Activated CD4-positive, CD25-positive, alpha-beta regulatory T cell treated with anti-CD3 and anti-CD28 coated beads, Interleukin-2, amount 50 U/mL, for 72 hours (primary cell): ENCODE measurements around the gene EBF4.
A peak's percentile ranks its signal among the peaks of the same experiment; 100 is the strongest.

Source experiments
- DNase-seq: peaks from one replicate; pipeline ENCODE4 v3.0.0; 2021

EBF4 gene

DNA sequence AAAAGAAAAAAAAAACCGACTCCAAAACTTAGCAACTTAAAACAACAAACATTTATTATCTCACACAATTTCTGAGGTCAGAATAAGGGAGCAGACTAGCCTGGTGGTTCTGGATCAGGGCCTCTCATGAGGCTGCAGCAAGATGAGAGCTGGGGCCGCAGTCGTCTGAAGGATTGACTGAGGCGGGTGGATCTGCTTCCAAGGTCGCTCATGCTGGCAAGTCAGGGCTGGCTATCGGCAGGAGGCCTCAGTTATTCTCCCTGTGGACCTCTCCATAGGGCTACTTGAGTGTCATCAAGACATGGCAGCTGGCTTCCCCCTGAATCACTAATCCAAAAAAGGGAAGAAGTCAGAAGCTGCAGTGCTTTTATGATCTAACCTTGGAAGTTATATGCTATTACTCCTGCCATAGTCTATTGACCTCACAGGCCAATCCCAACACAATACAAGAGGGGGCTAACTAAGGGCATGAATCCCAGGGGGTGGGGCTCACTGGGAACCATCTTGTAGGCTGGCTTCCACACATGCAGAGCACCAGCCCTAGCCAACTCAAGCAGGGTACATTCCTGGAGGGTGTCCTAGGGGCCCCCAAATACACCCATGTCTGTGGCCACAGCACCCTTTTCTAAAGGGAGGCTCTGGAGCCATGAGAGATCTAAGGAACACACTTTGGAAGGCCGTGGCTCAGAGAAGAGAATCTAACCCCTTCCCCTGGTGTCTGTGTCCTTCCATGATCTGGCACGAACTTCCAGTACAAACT, 11.3 kb downstream of the EBF4 start:
- DNase-seq: no peak

DNA sequence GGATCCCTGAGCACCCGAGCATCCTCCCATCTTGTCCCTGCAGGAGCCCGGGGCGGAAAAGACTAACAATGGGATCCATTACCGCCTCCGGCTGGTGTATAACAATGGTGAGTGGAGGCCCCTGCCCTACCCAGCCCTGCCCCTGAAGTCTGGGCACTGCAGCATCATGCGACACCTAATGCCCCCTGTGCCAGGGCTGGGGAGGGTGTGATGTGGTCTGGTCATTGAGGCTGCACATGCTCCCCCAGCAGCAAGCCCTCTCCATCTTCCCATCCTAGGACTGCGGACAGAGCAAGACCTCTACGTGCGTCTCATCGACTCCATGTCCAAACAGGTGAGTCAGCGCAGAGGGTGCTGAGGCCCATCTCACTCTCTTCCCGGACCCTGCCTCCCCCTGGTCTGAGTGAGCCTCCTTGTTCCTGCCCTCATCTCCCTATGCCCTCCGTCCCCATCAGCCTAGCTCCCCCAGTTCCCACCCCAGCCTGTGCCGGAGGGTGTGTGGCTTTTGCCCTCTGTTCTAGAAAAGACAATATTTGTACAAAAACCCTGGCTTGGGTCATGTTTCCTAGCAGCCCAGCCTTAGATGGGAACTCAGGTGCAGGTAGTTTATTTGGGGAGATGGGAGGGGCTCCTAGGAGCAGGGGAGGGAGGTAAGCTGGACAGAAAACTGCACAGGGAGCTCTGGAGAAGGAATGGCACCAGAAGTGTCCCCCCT, 13.5 kb downstream of the EBF4 start:
- no peak for DNase-seq

DNA sequence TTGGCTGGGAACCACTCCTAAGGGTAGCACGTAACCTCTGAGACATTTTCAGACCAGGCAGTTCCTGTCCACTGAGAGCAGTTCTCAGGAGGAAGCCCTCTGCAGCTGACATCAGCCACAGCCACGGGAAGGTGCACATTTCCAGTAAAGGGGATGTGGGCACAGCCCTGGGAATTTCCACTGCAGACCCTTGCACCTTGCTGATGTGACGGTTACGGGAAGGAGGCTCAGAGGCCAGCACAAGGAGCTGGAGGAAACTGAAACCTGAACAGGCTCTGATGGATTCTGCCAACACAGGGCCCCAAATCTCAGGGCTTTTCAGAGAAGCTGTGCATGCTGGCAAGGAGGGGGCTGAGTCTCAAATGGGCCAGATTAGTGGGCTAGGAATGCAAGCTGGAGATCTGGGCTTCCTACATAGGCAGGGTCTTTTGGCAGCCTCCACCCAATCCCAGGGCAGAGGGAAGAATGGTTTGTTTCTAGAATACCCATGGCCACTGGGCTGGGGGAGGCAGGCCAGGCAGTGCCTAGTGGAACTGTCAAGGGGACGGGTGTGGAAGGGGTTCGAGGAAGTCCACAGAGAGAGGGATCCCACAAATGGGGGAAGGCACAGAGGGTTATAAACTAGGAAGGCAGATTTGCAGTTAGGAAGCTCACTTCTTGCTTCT, 14.2 kb downstream of the EBF4 start:
- no peak for DNase-seq

DNA sequence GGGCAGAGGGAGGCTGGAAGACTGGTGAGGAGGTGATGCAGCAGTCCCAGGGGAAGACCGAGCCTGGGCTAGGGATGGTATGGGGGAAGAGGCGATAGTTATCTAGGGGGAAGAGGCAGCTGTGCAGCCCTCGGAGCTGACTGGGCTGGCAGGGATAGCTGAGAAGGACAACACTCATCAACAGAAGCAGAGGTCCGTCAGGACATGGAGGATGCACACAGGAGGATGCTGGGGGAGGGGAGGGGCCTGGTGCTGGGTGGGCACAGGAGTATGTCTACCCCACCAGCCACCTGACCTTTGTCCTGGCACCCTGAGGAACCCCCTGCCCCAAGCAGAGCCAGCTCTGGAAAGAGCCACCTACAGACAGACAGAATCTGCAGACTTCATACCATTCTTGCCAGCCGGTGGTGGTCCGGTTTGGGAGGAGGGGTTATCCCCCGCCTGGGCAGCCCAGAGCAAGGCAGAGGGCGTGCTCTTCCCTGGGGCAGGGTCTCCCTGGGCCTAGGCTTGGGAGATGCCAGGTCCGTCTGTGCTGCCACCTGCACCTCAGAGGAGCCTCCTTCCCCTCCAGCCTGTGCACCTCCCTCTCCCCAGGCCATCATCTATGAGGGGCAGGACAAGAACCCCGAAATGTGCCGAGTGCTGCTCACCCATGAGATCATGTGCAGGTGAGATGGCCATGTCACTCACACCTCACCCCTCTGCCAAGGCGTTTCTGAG, 14.9 kb downstream of the EBF4 start:
- DNase-seq: no peak

DNA sequence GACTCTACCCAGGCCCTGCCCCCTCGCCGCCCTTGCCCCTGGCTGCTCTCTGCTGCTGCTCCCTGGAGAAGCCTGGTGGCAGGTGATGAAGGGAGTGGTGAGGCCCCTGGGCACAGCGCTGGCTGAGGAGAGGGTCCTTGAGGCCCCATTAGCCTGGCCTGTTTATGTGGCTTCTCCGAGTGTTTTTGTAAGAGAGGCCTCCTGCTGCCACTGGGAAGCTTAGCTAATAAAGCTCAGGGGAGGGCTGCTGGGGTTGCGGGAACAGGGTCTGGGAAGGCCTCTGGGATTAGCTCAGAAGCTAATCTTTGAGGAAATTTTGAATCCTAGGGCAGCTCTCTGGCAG, 15.5 kb downstream of the EBF4 start:
- no peak for DNase-seq

DNA sequence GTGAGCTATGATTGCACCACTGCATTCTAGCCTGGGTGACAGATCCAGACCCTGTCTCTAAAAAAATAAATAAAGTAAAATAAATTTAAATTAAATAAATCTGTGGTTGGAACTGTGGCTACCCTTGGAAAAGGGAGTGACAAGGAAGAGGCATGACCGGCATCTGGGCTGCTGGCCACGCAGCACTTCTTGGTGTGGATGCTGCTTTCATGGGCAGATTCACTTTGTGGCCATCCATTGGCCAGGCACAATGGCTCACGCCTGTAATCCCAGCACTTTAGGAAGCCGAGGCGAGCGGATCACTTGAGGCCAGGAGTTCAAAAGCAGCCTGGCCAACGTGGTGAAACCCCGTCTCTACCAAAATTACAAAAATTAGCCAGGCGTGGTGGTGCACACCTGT, 16.1 kb downstream of the EBF4 start:
- DNase-seq: no peak

DNA sequence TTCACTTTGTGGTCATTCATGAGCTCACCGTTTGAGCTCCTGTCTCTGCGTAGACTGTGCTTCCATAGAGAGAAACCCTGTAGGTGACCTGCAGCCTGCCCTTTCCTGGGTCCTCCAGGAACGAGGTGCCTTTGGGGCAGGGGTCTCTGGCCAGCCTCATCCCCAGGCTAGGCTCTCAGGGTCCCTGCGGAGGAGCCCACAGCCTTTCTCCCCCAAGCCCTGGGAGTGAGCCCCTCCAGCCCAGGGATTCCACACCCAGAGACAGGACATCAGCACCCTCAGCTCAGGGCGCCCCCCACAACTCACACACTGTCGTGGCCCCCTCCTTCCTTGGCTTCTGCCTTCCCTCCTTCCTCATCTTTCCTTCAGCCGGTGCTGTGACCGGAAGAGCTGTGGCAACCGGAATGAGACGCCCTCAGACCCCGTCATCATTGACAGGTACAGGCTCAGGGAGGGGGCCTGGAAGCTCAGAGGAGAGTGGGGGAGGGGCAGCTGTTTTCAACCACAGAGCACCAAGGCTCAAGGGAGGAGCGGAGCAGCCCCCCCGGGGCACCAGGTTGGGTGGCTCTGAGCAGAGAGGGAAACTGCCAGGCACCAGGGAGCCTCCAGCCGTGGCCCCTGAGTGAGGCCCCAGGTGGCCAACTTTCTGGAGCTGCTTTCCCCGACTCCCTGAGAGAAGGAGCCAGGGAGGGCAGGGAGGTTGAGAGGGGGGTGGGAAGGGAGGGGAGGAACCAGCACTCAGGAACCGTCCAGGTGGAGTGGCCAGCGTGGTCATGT, 16.8 kb downstream of the EBF4 start:
- no peak for DNase-seq

DNA sequence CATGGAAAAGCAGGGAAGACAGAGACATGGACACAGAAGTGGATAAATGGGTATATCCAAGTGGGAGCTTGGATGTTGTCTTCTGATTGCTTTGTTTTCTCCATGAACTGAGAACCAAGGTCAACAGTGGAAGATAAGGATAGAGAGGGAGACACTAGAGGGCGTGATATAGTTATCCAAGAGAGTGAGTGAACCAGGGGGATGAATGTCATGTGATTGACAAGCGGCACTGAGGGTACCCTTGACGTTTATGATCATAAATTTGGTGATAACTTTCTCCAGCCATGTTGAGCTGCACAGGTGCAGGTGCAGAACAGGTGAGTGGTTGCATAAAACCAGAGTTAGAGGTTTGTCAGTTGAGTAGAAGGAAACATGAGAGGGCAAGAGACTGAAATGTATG, 20.7 kb downstream of the EBF4 start:
- no peak for DNase-seq

DNA sequence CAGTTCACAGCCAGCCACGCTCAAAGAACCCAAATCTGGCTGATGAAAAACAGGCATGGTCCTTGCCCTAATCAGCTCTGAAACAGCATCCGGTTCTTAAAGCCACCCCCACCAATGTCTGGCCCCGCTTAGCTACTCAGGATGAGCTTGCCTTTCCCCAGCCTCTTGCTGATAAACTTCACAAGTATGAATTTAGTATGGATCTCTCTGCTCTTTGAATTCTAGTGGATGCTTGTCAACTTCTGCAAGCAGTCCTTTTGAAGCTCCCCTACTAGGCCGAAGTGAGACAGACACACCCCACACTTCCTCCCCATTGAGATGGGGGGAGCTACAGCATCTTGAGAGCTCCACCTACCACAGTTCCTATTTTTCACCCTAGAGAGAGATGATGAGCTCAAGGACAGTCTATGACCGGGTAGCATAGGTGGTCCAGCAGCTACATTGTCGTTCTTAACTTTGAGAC, 36.7 kb downstream of the EBF4 start:
- no peak for DNase-seq

DNA sequence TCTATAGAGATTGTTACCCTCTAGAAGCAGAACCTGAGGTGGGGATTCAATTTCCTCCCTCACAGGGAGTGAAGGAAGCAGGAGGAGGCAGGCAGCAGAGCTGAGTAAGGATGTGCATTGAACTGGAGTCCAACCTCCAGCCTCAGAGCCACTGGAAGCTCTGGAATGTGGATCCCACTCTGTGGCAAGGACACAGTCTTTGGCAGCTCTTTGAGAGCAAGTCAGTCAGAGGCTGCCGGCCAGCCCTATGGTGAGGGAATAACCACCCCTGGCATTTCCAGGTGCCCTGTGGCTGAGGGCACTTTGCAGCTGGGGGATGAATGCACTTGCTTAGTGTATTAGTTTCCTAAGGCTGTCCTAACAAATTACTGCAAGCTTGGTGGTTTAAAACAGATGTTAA, 37.2 kb downstream of the EBF4 start:
- DNase-seq: no peak

DNA sequence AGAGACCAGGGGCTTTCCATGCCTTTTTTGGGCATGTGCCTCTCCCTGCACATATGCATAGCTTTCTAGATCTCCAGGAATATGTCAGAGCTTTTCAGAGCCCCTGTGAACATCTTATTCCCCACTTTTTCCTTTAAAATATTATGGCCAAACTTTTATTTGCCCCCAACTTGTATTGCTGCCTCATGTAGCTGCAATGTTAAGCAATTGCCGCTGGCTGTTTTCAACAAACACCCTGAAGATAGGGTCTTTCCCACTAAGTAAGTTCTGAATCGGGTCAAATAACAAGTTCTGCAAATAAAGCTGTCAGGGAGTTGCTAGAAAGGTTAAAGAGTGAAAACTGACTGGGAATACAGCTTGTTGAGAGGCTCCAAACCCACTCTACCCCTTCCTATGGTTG, 42.3 kb downstream of the EBF4 start:
- no peak for DNase-seq

DNA sequence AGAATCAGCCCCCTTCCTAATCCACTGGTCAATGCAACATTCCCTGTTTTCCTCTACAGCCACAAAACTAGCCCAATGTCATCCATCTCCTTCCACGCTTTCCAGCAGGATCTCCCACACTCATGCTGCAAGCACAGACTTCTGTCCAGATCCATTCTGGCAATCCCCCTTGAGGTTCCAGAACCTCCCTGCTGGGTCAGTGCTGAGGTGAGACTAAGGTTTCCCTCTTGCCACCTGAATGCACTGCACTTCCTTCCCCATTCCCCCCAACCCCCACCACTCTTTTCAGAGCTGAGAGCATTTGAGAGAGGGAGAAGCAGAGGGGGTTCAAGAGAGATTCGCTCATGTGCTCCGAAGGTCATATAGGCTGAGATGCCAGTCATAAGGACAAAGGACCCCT, 43.9 kb downstream of the EBF4 start:
- no peak for DNase-seq

DNA sequence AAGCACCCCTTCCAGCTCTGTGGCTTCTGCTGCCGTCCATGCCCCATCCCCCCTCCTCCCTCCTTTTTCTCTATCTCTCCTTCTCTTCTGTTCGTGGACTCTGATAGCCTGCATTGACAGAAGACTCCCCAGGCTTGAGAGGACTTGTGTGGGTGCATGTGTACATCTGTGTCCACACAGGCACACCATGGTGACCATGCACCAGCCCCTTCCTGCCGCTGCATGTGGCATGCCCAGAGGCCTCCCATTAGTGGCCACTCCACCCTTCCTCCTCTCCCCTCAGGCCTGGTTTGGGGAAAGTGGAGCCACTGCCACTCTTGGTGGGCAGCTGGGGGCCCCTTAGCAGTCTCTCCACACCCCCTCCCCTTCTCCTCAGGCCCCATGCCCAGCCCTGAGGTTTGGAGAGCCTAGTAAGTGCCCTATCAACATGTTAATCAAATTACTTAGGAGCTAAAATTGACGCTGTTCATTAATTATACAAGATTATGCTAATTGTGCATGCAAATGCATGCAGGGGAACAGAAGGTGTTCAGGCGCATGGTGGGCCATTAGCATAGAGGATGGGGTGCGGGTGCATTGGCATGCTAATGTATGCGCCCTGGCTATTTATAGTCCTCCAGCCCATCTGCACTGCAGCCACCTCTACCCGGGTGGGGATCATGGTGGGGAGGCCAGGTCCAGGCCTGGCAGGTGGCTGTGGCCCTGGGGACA, 45.9 kb downstream of the EBF4 start:
- no peak for DNase-seq

DNA sequence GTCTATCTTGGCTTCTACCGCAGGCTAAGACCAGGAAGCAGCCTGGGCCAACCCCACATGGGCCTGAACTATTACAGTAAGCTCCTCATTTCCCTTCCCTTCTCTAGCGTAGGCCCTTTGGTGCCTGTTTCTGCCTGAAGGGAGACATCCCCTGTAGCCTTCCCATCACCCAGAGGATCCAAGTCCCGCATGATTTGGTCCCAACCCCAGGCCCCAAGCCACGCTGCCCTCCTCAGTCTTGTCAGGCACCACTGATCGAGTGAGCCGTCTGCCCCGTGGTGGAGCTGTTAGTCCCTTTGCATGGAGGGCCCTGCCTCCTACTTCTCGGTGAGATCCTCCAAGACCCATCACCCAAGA, 46.4 kb downstream of the EBF4 start:
- DNase-seq: no peak

DNA sequence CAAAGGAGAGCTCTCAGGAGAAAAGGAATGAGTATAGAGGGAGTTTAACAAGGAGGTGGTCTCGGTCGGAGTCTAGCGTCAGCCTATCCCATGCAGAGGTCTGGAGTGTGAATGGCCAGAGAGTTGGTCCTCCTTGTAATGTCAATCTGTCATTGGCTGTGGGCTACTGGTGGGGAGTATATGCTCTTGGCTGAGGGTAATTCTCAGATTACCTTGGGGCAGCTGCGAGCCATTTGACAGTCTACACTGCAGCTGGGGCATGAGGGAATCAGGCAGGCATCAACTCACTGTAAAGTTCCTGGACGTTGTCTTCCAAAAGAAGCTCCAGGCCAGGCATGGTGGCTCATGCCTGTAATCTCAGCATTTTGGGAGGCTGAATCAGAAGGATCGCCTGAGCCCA, 48.1 kb downstream of the EBF4 start:
- DNase-seq: no peak

DNA sequence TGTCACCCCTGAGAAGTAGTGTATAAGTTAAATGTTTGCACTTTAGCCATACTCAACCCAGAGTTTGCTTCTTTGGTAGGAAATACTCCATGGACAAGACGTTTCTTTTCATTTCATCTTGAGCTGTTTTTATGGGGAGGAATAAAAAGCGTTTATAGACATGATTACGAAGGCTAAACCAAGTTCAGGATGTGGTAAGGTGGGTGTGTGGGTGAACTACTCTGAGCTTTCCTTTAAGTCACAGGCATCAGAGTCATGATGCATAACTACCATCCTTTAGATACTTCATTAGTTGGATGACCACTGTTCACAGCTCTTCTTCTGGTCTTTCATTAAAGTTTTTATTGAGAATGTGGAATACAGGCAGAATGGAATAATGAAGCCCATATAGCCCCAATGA, 48.9 kb downstream of the EBF4 start:
- no peak for DNase-seq

DNA sequence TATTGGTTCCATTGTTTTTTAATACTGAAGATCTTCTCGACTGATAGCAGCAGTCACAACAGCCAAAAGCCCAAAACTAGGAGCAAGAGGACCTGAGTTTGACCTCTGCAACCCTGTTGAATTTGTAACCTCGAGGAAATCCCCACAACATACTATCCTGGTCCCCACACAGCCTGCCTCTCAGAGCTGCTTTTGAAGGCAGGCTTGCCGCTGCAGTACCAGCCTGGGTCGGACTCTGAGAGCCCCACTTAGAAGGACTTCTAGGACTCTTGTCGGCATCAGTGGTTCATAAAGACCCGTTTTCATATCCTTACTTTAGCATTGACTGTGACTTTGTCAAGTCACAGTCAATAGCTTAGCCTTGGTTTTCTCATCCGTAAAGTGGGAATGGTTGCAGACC, 49.3 kb downstream of the EBF4 start:
- no peak for DNase-seq

DNA sequence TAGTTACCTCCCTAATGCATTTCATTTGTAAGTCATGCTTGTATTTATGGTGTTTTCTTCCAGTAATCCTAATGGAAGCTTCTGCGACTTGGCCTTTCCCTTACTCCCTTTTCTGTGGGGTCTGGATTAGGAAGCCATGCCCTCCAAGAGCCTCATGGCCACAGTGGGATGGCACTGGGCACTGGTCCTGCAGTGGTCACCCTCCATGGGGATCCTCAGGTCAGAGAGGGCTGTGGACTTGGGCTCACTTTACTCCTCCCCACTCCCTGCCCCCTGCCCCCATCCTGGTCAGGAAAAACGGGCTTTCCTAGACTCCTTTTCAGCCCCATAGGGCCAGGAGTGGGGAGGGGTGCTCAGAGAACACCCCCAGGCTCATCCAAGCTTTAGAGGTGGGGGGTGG, 49.9 kb downstream of the EBF4 start:
- DNase-seq: no peak

DNA sequence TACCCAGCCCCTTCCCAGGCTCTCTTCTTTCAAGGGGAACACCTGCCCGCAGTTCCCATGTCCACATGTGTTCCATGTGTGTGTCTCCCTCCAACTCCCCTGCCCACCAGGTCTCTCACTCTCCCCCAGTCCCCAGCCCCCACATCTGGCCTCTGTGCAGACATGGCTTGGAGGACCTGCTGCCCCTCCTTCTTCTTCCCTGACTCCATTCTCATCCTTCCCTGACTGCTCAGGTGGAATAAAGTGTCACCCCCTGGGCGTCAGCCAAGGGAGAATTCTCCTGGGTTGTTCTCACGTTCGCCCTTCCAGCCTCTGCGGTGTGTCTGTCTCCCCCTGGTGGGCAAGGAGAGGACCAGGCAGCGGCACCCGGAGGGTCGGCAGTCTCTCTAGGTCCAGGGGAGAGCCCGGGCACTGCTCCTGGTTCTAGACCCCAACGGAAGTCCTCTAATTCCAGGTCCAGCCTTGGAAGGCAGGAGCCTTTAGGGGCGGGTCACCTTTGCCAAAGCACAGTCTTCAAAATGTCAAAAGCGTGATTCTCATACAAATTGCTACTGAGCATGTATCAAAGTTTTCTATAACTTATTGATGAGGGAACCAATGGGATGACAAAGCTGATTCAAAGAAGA, 50.5 kb downstream of the EBF4 start:
- peak; percentile 71 for DNase-seq

DNA sequence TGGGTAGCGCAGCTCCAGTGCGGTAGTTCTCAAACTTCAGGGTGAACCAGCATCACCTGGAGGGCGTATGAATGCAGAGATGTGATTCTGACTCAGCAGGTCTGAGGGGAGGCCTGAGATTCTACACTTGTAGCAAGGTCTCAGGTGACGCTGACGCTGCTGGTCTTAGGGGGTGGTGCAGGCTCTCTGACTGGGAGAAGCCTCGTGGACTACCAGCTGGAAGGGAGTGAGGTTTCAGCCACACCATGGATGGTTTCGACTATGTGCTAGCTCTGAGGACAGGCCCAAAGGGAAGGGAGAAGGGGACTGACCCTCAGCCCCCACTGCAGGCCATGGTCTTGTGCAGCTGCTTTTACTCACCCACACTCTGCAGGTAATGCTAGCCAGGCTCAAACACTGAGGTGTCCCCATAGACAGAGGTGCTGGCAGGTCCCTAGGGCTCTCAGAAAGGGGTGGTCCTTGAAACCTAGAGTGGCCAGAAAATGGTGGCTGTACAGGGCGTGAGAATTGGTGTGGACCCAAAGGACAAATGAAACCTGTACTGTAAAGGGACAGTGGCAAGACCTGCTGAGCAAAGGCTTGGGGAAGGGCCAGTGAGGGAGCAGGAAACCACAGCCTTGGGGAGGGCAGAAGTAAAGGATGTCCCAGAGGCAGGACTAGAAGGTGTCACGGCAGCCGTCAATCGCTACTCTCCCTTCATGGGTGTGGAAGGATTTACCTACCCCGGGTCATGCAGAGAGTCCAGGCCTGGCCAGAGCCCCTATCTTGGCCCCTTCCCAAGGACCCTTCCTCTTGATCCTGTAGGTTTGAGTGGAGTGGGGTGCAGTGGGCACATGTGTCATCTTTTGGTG, 52.7 kb downstream of the EBF4 start:
- DNase-seq: no peak
